Amniotic epithelial cell (primary cell): ENCODE results near the gene GALNS.
A peak's percentile ranks its signal among the peaks of the same experiment; 100 is the strongest.
"Not testable (repeated sequence)": the region's sequence is repeated elsewhere in the genome, so short reads cannot be mapped to it uniquely, and the experiment has no call there.

ENCODE experiments used
- DNase-seq: peaks from one replicate; pipeline ENCODE4 v3.0.0-alpha.2; 2010; ENCODE audit warnings: low read depth

Gene GALNS

DNA sequence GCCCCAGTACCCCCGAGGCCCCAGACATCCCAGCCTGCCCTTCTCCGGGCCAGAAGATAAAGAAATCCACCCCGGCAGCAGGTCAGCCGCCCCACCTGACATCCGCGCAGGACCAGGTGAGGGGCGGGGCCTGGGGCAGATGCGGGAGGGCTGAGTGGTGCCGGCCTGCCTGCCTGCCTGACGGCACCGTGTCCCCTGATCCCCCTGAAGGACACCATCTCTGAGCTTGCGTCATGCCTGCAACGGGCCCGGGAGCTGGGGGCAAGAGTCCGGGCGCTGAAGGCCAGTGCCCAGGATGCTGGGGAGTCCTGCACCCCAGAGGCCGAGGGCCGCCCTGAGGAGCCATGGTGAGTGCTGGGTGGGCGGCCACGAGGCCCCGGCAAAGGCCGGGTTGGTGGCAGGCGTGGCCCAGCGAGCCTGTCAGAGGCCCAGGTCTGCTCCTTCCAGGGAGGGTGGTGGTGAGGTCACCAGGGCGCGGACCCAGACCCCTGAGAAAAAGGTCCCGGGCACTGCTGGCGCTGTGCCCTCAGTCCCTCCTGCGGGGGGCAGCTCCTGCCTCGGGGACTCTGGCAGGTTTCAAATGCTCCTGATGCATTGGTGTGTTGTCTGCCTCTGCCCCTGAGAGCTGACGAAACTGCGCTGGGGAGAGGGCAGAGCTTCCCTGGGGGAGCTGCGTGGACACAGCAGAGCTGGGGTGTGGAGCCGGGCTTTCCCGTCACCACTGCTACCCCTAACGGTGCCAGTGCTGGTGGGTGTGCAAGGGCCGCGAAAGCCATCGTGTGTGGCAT, 52.0 kb downstream of the GALNS start:
- DNase-seq, result no peak

DNA sequence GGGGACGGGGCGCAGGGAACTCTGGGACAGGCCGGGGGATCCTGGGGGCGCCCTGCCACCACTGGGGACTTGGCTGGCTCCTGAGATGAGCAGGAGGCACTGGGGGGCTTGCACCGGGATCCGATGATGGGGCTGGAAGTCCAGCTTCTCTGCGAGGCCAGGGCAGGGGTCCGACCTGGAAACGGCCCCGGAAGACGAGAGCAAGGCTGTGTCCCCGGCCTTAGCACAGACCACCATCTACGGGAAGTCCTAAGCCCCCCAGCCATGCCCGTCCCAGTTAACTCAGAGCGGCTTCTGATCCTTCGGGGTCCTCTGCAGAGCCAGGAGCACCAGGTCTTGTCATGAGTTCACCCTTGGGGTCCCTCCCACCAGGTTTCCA, 52.6 kb downstream of the GALNS start:
- no peak for DNase-seq

DNA sequence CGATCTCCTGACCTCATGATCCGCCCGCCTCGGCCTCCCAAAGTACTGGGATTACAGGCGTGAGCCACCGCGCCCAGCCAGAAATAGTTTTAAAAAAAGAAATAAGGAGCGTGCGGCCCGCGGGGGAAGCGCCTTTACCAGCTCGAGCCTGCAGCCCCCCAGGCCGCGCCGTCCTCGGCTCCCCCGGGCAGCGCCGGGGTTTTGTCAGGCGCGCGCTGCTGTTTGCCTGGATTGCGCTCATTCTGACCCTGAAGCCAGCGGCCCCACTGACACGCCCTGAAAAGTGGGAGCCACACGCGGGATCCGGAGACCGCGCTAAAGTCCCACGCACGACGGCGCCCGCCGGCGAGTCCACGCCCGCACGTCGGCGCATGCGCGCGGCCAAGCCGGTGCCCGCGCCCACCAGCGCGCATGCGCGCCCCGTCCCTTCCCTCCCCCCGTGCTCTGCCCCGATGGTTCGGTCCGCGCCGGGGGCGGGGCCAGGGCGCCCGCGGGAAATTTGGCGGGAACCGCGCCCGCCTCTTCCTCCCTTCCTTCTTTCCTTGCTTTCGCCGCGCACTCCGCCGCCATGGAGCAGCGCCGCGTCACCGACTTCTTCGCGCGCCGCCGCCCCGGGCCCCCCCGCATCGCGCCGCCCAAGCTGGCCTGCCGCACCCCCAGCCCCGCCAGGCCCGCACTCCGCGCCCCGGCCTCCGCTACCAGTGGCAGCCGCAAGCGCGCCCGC, 53.3 kb downstream of the GALNS start, which contains the start of gene CDT1:
CDT1 (plus strand) TSS at position 526 of the 724 bp plus-strand sequence; CDS start at position 569, 43 bp downstream.
- peak; percentile 57 for DNase-seq

DNA sequence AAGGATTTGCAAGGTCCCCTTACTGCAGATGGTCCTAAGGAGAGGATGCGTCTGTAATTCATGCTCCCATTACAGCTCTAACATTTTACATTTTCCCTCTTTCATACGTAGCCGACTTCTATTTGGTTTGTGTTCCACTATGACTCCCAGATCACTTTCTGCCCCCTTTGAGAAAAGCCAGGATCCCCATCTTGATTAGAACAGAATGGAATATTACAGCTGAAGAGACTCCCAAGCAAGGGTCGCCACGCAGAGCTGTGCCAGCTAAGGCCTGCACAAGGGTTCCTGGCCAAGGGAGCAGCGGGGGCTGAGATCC, 56.5 kb downstream of the GALNS start:
- DNase-seq, result no peak

DNA sequence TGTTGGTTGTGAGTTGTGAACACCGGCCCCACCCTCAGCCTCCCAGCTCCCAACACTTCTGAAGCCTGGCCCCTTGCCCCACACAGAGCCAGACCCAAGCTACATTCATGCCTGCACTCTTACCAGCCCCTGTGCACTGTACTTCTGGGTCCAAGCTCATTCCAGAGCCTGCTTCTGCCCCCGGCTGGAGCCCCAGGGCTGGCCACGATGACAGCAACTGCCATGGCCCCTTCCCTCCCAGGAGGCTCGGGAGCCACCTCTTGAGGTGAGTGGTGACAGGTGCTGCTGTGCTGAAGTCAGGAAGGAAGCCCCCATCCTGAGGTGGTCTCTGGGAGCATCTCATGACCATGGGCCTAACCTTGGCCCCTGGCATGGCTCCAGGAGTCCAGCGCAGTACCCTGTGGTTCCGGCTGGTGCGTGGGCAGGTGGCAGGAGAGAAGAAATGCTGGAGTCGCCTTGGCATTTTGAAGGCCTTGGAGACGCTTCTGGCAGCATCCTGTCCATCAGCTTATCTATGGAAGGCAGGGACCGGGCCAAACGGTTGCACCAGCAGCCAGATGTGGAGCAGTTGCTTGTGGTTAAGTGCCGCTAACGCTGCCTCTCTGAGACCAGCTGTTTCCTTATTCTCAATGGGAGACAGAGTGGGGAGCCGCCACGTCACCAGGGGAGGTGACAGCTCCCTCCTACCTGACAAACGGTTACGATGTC, 57.0 kb downstream of the GALNS start:
- no peak for DNase-seq

DNA sequence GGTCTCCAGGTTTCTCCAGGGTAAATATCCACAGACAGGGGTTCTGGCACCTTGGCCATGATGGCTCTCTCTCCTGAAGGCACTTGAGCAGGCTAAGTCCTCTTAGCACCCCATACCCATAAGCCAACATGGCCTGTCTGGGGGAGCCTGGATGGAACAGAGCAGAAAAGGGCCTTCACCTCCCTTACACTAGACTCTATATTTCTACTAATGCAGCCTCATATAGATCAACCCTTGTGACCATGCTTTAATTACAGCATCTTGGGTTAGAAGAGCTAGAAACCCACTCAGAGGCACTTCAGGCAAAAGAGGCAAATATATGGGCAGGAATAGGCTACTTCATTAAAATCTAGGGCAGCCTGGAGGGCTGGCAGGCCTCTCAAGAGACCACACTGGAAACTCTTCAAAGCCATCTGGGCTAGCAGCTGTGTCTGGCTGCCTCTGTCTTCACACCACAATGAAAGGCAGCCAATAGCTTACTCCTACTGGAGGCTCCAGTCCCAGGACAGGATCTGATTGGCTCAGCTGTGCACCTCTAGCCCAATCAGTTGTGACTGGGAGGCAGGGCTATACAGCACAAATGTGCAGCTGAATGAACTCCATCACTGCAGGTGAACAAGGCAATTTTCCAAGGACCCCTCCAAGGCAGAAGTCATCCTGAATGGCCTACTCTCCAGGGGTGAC, 57.8 kb downstream of the GALNS start:
- DNase-seq, result no peak

DNA sequence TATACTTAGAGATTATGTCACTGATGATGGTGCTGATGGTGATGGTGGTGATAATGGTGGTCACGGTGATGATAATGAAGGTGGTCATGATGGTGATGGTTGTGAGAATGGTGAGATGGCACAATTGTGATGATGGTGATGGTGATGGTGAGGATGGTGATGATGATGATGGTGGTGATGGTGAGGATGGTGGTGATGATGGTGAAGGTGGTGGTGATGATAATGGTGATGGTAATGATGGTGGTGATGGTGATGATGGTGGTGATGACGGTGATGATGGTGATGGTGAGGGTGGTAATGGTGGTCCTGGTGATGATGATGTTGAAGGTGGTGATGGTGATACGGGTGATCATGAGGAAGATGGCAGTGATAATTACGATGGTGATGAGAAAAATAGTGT, 58.7 kb downstream of the GALNS start:
- DNase-seq, result no peak

DNA sequence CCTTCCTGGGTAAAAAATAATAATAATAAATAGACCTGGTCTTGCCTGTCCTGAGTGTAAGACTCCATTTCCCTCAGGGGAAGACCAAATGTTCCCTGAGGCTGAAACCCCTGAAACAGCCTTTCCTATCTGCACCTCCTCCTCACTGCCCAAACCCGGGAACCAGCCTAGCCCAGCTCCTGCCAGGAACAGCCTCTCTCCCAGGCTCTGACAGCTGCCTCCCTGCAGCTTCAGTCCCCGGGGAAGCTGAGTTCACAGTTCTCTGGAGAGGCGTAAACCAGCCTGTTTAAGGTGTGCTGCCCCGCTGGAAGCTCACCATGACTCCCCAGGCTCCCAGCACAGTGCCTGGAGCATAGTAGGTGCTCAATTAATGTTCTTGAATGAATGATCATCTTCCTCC, 60.5 kb downstream of the GALNS start:
- DNase-seq, result no peak

DNA sequence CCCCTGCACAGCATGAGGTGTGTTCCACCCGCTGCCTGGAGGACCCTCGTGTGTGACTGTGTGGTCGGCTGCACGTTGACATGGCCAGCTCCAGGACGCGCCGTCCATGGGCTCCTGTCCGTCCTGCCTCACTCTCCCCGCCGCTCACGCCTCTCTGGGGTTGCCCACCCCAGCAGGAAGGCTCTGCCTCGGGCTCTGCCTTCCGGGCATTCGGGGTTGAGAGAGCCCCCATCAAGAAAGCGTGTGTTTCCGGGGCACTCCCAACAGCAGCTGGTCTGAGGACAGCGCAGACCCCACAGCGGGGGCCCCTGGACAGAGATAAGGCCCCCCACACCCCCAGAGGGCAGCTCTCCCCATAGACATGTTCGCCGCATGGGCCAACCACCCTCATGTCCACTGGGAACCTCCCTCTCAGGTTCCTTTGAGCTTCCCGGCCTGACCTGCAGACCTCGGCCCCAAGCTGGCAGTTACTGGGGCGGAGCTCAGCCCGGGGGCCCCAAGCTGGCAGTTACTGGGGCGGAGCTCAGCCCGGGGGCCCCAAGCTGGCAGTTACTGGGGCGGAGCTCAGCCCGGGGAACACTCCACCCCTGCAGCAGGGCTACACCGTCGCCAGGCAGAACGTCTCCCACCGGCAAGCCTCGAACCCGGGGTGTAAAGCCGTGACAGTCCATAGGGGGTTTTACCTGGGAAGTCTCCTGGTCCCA, 63.3 kb downstream of the GALNS start:
- DNase-seq, result no peak

DNA sequence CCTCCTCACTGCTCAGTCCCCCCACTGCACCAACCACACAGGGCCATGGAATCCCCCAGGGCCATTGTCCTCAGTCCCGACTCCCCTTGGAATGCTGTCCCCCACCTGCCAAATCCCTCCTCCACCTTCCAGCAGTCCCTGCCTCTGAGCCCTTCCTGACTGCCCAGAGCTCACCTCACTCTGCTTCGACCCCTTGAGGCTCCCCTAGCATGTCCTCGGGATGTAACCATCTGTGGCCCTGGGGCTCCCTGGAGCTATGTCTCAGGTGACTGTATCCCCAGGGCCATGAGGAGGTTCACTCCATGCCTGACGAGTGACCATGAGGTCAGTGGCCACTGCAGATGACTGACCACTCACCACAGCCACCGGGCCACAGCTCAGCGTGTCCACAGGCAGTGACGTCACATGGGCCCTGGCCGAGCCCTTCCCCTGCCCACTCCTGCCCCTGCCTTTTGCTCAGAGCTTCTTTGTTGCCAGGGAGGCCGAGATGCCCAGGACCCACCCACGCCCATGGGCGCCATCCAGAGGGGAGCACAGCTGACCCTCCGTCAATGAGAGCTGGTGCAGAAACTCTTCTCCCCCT, 64.0 kb downstream of the GALNS start:
- DNase-seq, result no peak

DNA sequence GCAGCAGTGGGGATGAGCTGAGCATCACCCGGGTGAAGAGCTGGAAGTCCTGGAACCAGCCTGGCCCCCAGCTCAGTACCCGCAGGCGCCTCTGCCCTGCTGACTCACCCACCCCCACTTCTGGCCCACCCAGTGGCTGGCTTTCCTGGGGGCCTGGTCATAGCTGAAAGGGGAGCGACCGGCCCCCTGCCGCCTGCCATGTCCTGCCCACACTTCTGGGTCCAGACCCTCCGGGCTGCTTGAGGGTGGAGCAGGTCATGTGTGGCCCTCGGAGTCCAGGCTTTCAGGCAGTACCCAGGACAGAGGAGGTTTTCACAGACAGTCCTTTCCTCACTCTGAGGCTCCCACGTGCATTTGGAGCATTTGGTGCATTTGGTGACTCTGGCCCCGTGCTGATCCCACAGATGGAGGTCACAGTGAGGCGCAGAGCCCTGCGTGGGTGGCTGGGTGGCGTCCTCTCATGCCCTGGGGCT, 64.6 kb downstream of the GALNS start:
- no peak for DNase-seq

DNA sequence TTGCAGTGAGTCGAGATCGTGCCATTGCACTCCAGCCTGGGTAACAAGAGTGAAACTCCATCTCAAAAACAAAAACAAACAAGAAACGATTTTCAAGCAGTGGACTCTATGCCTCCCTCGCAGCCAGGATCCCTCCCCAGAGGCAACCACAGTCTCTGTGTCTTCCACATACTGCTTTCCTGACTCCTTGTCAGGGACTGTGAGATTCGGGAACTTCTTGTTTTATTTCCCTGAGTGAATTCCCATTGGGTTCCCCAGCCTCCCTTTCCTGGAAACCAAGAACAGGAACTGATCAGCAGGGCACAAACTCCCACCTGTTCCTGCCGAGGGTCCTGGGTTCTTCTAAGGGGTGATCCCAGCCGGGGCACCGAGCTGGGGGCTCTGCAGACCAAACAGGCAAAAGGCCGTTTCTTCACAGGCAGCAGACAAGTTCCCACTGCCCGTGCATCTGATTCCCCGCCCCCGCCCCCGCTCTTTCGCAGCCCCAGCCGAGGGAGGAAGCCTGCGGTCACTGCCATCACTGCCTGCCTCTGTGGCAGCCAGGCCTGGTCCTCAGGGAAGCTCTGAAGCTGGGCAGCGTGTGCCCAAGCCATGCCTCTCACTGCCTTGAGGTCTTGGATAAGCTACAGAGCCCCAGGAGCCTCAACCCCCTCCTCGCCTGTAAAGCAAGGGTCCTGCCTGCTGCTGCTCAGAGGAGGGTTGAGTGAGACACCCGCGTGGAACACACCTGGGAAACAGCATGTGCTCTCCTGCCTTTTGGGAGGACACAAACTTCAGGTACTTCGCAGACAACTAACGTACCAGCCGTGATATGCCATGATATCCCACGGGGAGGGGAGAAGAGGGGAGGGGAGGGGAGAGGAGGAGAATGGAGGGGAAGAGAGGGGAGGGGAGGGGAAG, 66.2 kb downstream of the GALNS start:
- DNase-seq, result peak; percentile 33

DNA sequence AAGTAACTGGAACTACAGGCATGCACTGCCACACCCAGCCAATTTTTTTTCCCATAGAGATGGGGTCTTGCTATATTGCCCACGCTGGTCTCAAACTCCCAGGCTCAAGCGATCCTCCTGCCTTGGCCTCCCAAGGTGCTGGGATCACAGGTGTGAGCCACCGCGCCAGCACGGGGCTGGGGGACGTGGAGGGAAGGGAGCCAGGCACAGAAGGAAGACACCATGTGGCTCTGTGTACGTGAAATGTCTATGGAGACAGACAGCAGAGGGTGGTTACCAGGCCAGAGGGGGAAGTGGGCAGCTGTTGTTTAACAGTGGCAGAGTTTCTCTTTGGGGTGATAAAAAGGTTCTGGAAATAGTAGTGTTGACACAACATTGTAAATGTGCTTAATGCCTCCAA, 67.2 kb downstream of the GALNS start:
- no peak for DNase-seq

DNA sequence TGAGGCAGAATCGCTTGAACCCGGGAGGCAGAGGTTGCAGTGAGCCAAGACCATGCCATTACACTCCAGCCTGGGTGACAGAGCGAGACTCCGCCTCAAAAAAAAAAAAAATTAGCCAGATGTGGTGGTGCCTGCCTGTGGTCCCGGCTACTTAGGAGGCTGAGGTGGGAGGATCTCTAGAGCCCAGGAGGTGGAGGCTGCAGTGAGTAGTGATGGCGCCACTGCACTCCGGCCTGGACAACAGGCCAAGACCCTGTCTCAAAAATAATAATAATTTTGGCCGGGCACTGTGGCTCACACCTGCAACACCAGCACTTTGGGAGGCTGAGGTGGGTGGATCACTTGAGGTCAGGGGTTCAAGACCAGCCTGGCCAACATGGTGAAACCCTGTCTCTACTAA, 68.0 kb downstream of the GALNS start:
- not testable (repeated sequence) for DNase-seq

DNA sequence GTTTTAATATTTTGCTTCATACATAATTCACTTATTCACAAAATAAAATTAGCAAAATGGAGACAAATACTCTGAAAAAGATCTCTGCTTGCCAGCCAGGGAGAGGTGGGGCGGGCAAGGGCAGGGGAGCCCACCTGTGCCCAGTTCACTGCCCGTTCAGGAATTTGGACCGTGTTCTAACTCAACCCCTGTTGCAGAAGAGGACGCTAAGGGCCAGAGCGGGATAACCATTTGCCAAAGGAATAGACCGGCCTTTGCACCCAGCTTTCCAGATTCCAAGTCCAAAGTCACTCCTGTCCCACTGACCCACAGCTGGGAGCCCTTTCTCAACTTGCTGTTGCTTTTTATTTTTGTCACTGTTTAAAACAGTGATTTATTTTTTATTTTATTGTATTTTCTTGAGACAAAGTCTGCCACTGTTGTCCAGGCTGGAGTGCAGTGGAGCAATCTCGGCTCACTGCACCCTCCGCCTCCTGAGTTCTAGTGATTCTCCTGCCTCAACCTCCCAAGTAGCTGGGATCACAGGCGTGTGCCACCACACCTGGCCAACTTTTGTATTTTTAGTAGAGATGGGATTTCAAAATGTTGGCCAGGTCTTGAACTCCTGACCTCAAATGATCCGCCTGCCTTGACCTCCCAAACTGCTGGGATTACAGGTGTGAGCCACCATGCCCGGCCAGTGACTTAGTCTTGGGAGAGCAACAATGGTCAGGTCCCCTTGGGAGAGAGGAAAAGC, 69.0 kb downstream of the GALNS start:
- no peak for DNase-seq

DNA sequence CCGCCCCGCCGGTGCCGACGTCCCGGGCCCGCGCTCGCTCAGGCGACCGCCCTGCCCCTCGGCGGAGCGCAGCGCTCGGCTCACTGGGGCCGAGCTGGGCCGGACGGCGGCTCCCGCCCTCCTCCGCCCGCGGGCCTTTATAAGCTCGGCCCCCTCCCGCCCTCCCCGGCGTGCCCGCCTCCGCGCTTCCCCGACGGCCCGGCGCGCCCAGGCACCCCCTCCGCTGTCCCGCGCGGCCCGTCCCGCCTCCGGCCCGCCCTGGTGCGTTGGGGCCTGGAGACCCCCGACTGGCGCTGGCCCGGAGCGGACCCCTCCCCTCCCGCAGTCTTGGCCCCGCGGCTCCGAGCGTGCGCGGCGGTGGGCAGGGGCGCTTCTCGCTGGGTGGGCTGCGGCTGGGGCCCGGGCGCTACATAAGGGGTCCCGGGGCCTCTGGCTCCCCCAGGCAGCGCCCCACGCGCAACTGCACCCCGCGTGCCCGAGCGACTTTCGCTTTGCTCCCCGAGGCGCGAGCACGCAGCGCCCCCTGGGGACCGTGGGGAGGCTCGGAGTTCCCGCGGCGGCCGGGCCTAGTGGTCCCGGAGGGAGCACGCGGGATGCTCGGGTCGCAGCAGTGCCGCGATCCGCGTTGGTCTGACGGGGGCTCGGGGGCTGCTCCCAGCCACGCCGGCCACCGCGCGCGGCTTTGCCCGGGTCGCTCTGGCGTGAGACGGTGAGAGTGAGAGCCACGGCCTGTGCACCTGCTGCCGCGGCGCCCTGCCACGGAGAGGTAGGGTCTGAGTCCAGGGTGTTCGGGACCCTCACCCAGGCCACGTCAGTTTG, 71.4 kb downstream of the GALNS start, which contains the start of gene PIEZO1:
PIEZO1 (minus strand) TSS at position 115 of the 819 bp plus-strand sequence. CDS start 256 bp downstream, outside the sequence.
- DNase-seq, result peak; percentile 48

DNA sequence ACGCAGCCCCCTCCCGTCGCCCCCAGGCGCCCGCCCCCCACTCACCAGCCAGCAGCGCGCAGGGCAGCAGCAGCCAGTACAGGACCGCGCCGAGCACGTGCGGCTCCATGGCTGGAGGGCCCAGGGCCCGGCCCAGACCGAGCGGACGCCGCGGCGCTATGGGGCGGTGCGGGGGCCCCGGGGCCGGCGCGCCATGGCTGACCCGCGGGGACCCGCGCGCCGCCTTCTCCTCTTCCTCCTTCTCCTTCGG, 72.0 kb downstream of the GALNS start:
- no peak for DNase-seq

DNA sequence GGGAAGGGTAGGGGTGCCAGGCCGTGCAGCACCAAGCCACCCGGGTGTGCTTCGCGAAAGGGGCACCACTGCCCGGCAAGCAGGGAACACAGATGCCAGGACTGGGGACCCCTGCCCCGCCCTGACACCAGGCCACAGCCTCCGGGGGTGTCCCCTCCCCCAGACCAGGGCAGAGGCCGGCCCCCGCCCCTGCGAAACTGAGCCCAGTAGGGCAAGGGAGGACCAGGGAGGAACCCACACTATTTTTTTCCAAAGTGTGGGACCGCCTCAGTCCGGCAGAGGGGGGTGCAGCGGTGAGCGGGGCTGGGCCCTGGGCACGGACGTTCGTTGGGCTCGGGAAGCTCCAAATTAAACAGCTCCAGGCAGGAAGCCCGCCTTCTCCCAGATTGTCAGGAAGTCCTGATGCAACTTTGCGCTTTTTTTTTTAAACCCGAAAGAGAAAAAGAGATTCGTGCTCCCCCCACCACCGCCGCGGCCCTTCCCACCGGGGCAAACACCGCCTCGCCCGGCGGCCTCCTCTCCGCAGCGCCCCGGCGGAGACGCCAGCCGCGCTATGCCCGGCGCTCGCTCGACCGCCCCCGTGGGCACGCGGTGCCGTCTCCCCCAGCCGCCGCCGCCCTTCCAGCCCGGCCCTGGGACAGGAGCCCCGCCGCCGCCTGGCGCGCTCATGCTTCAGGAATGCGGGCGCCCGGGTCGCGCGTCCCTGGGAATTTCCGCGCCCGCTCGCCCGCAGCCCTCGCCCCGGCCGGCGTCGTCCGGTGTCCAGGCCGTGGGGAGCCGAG, 72.5 kb downstream of the GALNS start:
- peak; percentile 64 for DNase-seq
